Omental fat pad (tissue), 4 donors: ENCODE data around the gene KRTAP12-3. TPM values are rescaled to one million over a fixed set of nuclear protein-coding genes. Genes with fewer than 3 reads are reported as not detected.
"Not testable (repeated sequence)": the region's sequence is repeated elsewhere in the genome, so short reads cannot be mapped to it uniquely, and the experiment has no call there.

Experiments
- ATAC-seq: fragments of 150-250 bp; one replicate; pipeline ENCODE4 v1.9.1; 2016; ENCODE audit warnings: mild to moderate bottlenecking, moderate library complexity; ENCODE audit not compliant: low FRiP score
- DNase-seq: peaks from one replicate; pipeline ENCODE4 v3.0.0-alpha.2; 2019; ENCODE audit warnings: low spot score
- CTCF ChIP-seq, 3 donors: fragments of 450-650 bp; IDR thresholded peaks; one replicate each; pipeline ENCODE4 v1.5.1; 2016 to 2017; ENCODE audit warnings: antibody characterized with exemption in 3 of 3, mild to moderate bottlenecking in 3 of 3, moderate library complexity in 2 of 3
- total RNA-seq, 4 donors: library from RNA; depleted of rRNA; stranded (reverse); fragments of >200 nt; gene quantifications; one replicate each; pipeline ENCODE4 v1.1.0, GENCODE V29; 2016

Gene KRTAP12-3
- total RNA-seq, 4 donors from 2014 or later, result not detected

- no peak for DNase-seq
- TF ChIP-seq CTCF (IDR thresholded peaks at IDR 0.05), result no peak
These were observed 18.4 kb upstream of the KRTAP12-3 start for GRCh38 chr21:44639331-44639655.

GRCh38 chr21:44640761-44641160 is 17.0 kb upstream of the KRTAP12-3 start:
- no peak for DNase-seq
- ATAC-seq, result no peak
- no peak for TF ChIP-seq CTCF (IDR thresholded peaks at IDR 0.05)

More at GRCh38 chr21:44639331-44639655, 18.4 kb upstream of the KRTAP12-3 start:
- no peak for ATAC-seq

- no peak for ATAC-seq
- no peak for DNase-seq
- no peak for TF ChIP-seq CTCF (IDR thresholded peaks at IDR 0.05)
These were observed 13.9 kb upstream of the KRTAP12-3 start for GRCh38 chr21:44643741-44644310.

GRCh38 chr21:44644878-44645277 is 12.9 kb upstream of the KRTAP12-3 start:
- TF ChIP-seq CTCF (IDR thresholded peaks at IDR 0.05), result no peak
- ATAC-seq (no peak), DNase-seq (no peak)

GRCh38 chr21:44646366-44647221 is 11.1 kb upstream of the KRTAP12-3 start, which contains the start of gene KRTAP10-11:
KRTAP10-11 (plus strand) TSS chr21:44646414; CDS start chr21:44646459, 45 bp downstream.
- not testable (repeated sequence) for DNase-seq, ATAC-seq

GRCh38 chr21:44647222-44647552 is 10.5 kb upstream of the KRTAP12-3 start:
- no peak for ATAC-seq

More at GRCh38 chr21:44647222-44647552, 10.5 kb upstream of the KRTAP12-3 start:
- no peak for TF ChIP-seq CTCF (IDR thresholded peaks at IDR 0.05)
- DNase-seq, result no peak
